Measurements from ENCODE around the gene CAND2.
"Not testable (repeated sequence)": the region's sequence is repeated elsewhere in the genome, so short reads cannot be mapped to it uniquely, and the experiment has no call there.

Gene CAND2

GRCh38 chr3:12877040-12877439, 80.6 kb downstream of the CAND2 start:
- H3K4me3 ChIP-seq = no peak overlapping the region

GRCh38 chr3:12878141-12878574, 81.7 kb downstream of the CAND2 start:
- Histone ChIP-seq H3K27ac (no peak overlapping the region), H3K4me3 (no peak overlapping the region)

More at GRCh38 chr3:12877040-12877439, 80.6 kb downstream of the CAND2 start:
- H3K27ac ChIP-seq = no peak overlapping the region

- H3K4me3 ChIP-seq, H3K27ac ChIP-seq: not testable (repeated sequence)
Measured at GRCh38 chr3:12878758-12879157, 82.3 kb downstream of the CAND2 start.

- no peak overlapping the region for H3K4me3 ChIP-seq
- no peak overlapping the region for H3K27ac ChIP-seq
Measured at GRCh38 chr3:12879191-12879815, 82.8 kb downstream of the CAND2 start.

- H3K27ac ChIP-seq = not testable (repeated sequence)
Measured at GRCh38 chr3:12881858-12882257, 85.4 kb downstream of the CAND2 start.

GRCh38 chr3:12882336-12883310, 86.1 kb downstream of the CAND2 start:
- no peak overlapping the region for H3K4me3 ChIP-seq
- H3K27ac ChIP-seq = no peak overlapping the region

More at GRCh38 chr3:12881858-12882257, 85.4 kb downstream of the CAND2 start:
- not testable (repeated sequence) for H3K4me3 ChIP-seq

GRCh38 chr3:12884186-12884680, 87.8 kb downstream of the CAND2 start:
- Histone ChIP-seq H3K4me3 (no peak overlapping the region), H3K27ac (no peak overlapping the region)

All from skin epidermis (tissue), 12 donors.